Measurements from ENCODE around the gene RNU6-8. TPM values are rescaled to one million over a fixed set of nuclear protein-coding genes. Genes with fewer than 3 reads are reported as not detected.

The RNU6-8 gene
- total and polyA plus RNA-seq, 10 of the 15 experiments (the other 5 are each of a cell fraction or from before 2014, with no cell fraction given): not detected

DNA sequence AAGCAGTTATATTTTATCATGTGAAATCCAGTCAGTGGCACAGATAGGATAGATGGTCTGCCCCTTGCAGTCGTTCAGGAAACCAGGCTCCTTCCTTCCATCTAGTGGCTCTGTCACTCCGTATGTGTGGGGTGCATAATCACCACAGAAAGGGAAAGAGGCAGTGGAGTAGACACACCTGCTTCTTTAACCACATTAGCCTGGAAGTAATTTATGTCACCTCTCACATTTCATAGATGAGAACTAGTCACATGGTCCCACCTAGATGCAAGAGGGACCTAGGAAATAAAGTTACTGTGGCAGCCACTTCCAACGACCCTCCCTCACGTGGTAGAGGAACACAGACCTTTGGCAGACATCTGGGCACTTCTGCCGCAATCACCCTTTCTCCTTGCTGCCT lies 14.2 kb upstream of the RNU6-8 start:
- in situ Hi-C loops (cut with MboI): no loop called here
- no TSS peak for BruUV-seq (replicated peaks)
- no peak overlapping the region for H2AFZ ChIP-seq (ENCODE audit: control insufficient read depth, low read depth, low read length)

More for the DNA sequence above, 14.2 kb upstream of the RNU6-8 start:
- FAIRE-seq: no peak
- H3K4me2 ChIP-seq (ENCODE audit: control insufficient read depth, insufficient read depth): no peak overlapping the region
- ChIA-PET RAD21 (ENCODE audit: unreplicated experiment) (no interaction called here), SMC1A (ENCODE audit: uncharacterized antibody, unreplicated experiment) (no interaction called here), CTCF (no interaction called here), POLR2A (no interaction called here)
- H3K79me2 ChIP-seq (ENCODE audit: control insufficient read depth, insufficient read depth, low read length): no peaks in the 10 kb centered on the region
- WGBS (ENCODE audit: insufficient coverage, insufficient replicate concordance, low lambda C conversion rate, missing lambda C conversion rate): 15% methylated on average over 5 of the region's 5 CpGs
- no peaks in the 10 kb centered on the region for H4K20me1 ChIP-seq (ENCODE audit: control insufficient read depth, insufficient read depth)
- DNase-seq (ENCODE audit: low read depth, low spot score): no peak
- intact Hi-C loops (cut with micrococcal nuclease; ENCODE audit: unreplicated experiment): no loop called here
- no peaks in the 10 kb centered on the region for H3K9me3 ChIP-seq (replicated peaks; ENCODE audit: control insufficient read depth, insufficient read depth, low read length)
- no peak overlapping the region for H3K9ac ChIP-seq (ENCODE audit: control insufficient read depth, insufficient read depth, low read length)
- H3K4me3 ChIP-seq: no peak overlapping the region
- H3K27ac ChIP-seq (ENCODE audit: control insufficient read depth, insufficient read depth): no peak overlapping the region
- no peaks in the 10 kb centered on the region for H3K27me3 ChIP-seq (replicated peaks in 1 of 2; ENCODE audit: control insufficient read depth in 2 of 2, insufficient read depth in 2 of 2, low read length in 1 of 2)
- TF ChIP-seq KDM1A (IDR thresholded peaks at IDR 0.05; ENCODE audit: borderline replicate concordance) (no peak), RAD51 (IDR thresholded peaks at IDR 0.05) (peak; percentile 13; the same call in 1 of the 2 replicates), IKZF1 (conservative IDR thresholded peaks at IDR 0.05) (peak; percentile 41; the same call in 1 of the 2 replicates), NFYB (IDR thresholded peaks at IDR 0.05; ENCODE audit: insufficient read depth, low read depth, low read length) (no peak), NR2C1 (IDR thresholded peaks at IDR 0.05) (0 out of 2 replicates have a peak, but pooled peaks have one; percentile 14), POLR2A (IDR thresholded peaks at IDR 0.05; ENCODE audit: low read depth, low read length) (no peak), BCLAF1 (IDR thresholded peaks at IDR 0.05) (no peak)
- TF ChIP-seq, protein P1, sequence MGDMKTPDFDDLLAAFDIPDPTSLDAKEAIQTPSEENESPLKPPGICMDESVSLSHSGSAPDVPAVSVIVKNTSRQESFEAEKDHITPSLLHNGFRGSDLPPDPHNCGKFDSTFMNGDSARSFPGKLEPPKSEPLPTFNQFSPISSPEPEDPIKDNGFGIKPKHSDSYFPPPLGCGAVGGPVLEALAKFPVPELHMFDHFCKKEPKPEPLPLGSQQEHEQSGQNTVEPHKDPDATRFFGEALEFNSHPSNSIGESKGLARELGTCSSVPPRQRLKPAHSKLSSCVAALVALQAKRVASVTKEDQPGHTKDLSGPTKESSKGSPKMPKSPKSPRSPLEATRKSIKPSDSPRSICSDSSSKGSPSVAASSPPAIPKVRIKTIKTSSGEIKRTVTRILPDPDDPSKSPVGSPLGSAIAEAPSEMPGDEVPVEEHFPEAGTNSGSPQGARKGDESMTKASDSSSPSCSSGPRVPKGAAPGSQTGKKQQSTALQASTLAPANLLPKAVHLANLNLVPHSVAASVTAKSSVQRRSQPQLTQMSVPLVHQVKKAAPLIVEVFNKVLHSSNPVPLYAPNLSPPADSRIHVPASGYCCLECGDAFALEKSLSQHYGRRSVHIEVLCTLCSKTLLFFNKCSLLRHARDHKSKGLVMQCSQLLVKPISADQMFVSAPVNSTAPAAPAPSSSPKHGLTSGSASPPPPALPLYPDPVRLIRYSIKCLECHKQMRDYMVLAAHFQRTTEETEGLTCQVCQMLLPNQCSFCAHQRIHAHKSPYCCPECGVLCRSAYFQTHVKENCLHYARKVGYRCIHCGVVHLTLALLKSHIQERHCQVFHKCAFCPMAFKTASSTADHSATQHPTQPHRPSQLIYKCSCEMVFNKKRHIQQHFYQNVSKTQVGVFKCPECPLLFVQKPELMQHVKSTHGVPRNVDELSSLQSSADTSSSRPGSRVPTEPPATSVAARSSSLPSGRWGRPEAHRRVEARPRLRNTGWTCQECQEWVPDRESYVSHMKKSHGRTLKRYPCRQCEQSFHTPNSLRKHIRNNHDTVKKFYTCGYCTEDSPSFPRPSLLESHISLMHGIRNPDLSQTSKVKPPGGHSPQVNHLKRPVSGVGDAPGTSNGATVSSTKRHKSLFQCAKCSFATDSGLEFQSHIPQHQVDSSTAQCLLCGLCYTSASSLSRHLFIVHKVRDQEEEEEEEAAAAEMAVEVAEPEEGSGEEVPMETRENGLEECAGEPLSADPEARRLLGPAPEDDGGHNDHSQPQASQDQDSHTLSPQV (IDR thresholded peaks at IDR 0.05): no peak
- ATAC-seq: peak; percentile 73
- no peaks in the 10 kb centered on the region for H3K4me1 ChIP-seq (ENCODE audit: control insufficient read depth, insufficient read depth, low read length)
- no peaks in the 10 kb centered on the region for H3K36me3 ChIP-seq (ENCODE audit: control insufficient read depth in 2 of 2, insufficient read depth in 2 of 2, low read length in 1 of 2)

Data from GM12878 (cell line).